HepG2 (cell line): Measurements from ENCODE around the gene FAM53B. TPM values are rescaled to one million over a fixed set of nuclear protein-coding genes. Genes with fewer than 3 reads are reported as not detected.

Source experiments
- ATAC-seq: fragments of 200-7000 bp; cut with Tn5 transposase; 3 replicates; pipeline ENCODE4 v1.9.1; 2020; ENCODE audit warnings: mild to moderate bottlenecking, moderate library complexity
- BruUV-seq: library from RNA; stranded (reverse); fragments of 400-500 nt; replicated peaks from 2 replicates; lab custom pipeline; 2021; lab: Mats Ljungman, UMichigan
- CTCF ChIA-PET: fragments of 300-600 bp; formaldehyde crosslinking; extraction: SDS; loops from one replicate; lab custom pipeline; 2021; ENCODE audit warnings: low total read pairs, inconsistent platforms, low intra/inter-chr PET ratio; lab: Yijun Ruan, JAX
- POLR2A ChIA-PET: fragments of 350-600 bp; sonication (Branson Sonifier 250); formaldehyde crosslinking; loops from one replicate; lab custom pipeline; 2020; ENCODE audit warnings: antibody characterized with exemption, inconsistent platforms; lab: Yijun Ruan, JAX
- DNase-seq: peaks from one replicate; pipeline ENCODE4 v3.0.0-alpha.2; 2015; ENCODE audit warnings: low spot score
- FAIRE-seq: peaks from 3 replicates; lab custom pipeline; 2011; peaks lifted over from hg19 to GRCh38; lab: Jason Lieb, UNC
- H2AFZ ChIP-seq: one replicate; pipeline ENCODE4 v1.6.1; 2011; ENCODE audit warnings: low read length, inconsistent platforms
- H3K27ac ChIP-seq: fragments of 300-600 bp; 3 replicates; pipeline ENCODE4 v1.8.0; 2011; ENCODE audit warnings: mixed run types, mild to moderate bottlenecking, mixed read lengths, low read length, inconsistent platforms; ENCODE audit not compliant: insufficient read depth; ENCODE audit errors: extremely low read length
- H3K27me3 ChIP-seq, 2 experiments: fragments of 200-600 bp in 1 of 2; 2 replicates in 1 of 2; 3 replicates in 1 of 2; pipeline versions ENCODE4 v1.6.0 to v1.8.0; 2011; ENCODE audit warnings: low read length in 2 of 2, mild to moderate bottlenecking in 2 of 2, moderate library complexity in 2 of 2, inconsistent platforms in 1 of 2; ENCODE audit not compliant: insufficient read depth in 2 of 2, control insufficient read depth in 1 of 2
- H3K36me3 ChIP-seq, 2 experiments: fragments of 200-600 bp in 1 of 2; replicated peaks in 1 of 2; 2 replicates in 1 of 2; 3 replicates in 1 of 2; pipeline versions ENCODE4 v1.5.1 to v1.8.0; 2011; ENCODE audit warnings: low read length in 2 of 2, inconsistent platforms in 1 of 2; ENCODE audit not compliant: insufficient read depth in 2 of 2, control insufficient read depth in 1 of 2
- H3K4me1 ChIP-seq: 2 replicates; pipeline ENCODE4 v1.5.1; 2012; ENCODE audit warnings: low read length, inconsistent platforms; ENCODE audit not compliant: insufficient read depth
- H3K4me2 ChIP-seq: 2 replicates; pipeline ENCODE4 v1.6.0; 2011; ENCODE audit warnings: low read depth, low read length, inconsistent platforms
- H3K4me3 ChIP-seq, 3 experiments: fragments of 200-600 bp in 1 of 3; sonication (generic), shearing (Covaris generic) in 1 of 3; replicated peaks in 1 of 3; 2 replicates each; pipeline ENCODE4 v1.5.1; 2011 to 2016; ENCODE audit warnings: low read length in 3 of 3, inconsistent platforms in 2 of 3, low read depth in 2 of 3, mild to moderate bottlenecking in 2 of 3, control low read depth in 1 of 3, mixed read lengths in 1 of 3; ENCODE audit not compliant: insufficient read depth in 1 of 3
- H3K79me2 ChIP-seq: one replicate; pipeline ENCODE4 v1.6.1; 2011; ENCODE audit warnings: low read length, inconsistent platforms; ENCODE audit not compliant: insufficient read depth
- H3K9ac ChIP-seq: 2 replicates; pipeline ENCODE4 v1.6.0; 2011; ENCODE audit warnings: mild to moderate bottlenecking, low read depth, low read length, inconsistent platforms; ENCODE audit not compliant: insufficient read depth
- H3K9me3 ChIP-seq: 2 replicates; pipeline ENCODE4 v1.5.1; 2012; ENCODE audit warnings: mild to moderate bottlenecking, low read length
- H4K20me1 ChIP-seq: 2 replicates; pipeline ENCODE4 v1.6.0; 2011; ENCODE audit warnings: inconsistent platforms, mild to moderate bottlenecking, low read length, moderate library complexity; ENCODE audit not compliant: insufficient read depth
- PREB ChIP-seq: sonication (generic); formaldehyde crosslinking; IDR thresholded peaks from 2 replicates; pipeline ENCODE4 v1.4.0; 2020; ENCODE audit warnings: missing genetic modification reagents
- SMARCC2 ChIP-seq: fragments of 450-650 bp; IDR thresholded peaks from 2 replicates; pipeline ENCODE4 v1.6.1; 2017; ENCODE audit warnings: antibody characterized with exemption, mild to moderate bottlenecking
- ZNF281 ChIP-seq: sonication (generic); formaldehyde crosslinking; IDR thresholded peaks from 2 replicates; pipeline ENCODE4 v1.4.0; 2020; ENCODE audit warnings: missing genetic modification reagents, borderline replicate concordance
- WGBS: methylation state at CpG from one replicate; pipeline ENCODE4 v1.1.6; 2017; ENCODE audit warnings: low lambda C conversion rate; 5-methylcytosine and 5-hydroxymethylcytosine counted together
- in situ Hi-C: cut with HindIII; loops from 2 replicates; pipeline ENCODE4 v1.10.0; 2017; ENCODE audit warnings: low pct_unique_long_range_greater_than_20kb; ENCODE audit not compliant: extremely low pct_ligation_motif_present
- intact Hi-C: fragments of 100-400 bp; cut with micrococcal nuclease; formaldehyde crosslinking; loops from one replicate; pipeline ENCODE4 v1.10.0; 2022; ENCODE audit not compliant: unreplicated experiment
- polyA plus RNA-seq, 8 experiments: library from polyadenylated mRNA; depleted of rRNA in 3 of 8; stranded (reverse) in 7 of 8; unstranded in 1 of 8; fragments of >200 nt; fragmentation: Illumina TruSeq in 4 of 8; extraction: Trizol in 4 of 8; gene quantifications; 2 replicates each; pipeline versions ENCODE4 v1.2.1 to v1.2.3, GENCODE V29; 2011 to 2016; ENCODE audit warnings: low read depth in 4 of 8, missing spikeins in 1 of 8, mixed read lengths in 1 of 8; ENCODE audit not compliant: insufficient read depth in 1 of 8
- total RNA-seq, 5 experiments: library from RNA; depleted of rRNA; stranded (reverse); fragments of >200 nt; fragmentation: Illumina TruSeq; extraction: Trizol; gene quantifications; 2 replicates each; pipeline ENCODE4 v1.2.3, GENCODE V29; 2016; ENCODE audit warnings: low read depth in 1 of 5
- TF ChIP-seq, protein P1 (sequence below): sonication (generic); formaldehyde crosslinking; IDR thresholded peaks from 2 replicates; pipeline ENCODE4 v1.4.0; 2020; ENCODE audit warnings: low read depth, mild to moderate bottlenecking, missing genetic modification reagents

The FAM53B gene
- total and polyA plus RNA-seq, 2 of the 13 experiments (the other 11 are each of a cell fraction or from before 2014, with no cell fraction given): 6.4 to 19.3 TPM

DNA sequence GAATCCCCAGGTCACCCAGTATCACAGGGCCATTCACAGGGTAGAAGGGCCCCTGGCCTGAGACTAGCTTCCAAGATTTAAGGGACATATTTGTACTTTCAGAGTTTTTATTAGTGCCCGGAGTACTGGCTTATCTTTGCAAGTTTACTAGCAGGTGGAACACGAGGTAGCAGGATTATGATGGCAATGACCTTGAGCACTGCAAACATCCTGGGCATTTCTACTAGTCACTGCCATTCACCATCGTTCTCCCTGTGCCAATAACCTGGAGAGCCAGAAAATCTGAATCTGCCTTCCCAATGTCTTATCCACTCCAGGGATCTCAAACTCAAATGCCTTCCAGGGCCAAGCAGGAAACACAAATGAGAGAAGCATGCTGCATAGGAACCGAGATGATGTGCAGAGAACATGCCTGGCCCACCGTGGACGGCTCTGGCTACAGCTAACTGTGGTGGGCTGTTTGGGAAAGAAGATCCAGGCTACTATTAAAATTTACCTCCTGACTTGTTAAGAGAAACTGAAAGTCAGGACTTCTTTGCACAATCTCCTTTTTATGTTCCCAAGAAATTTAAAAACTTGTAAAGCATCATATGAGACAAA is 16.7 kb downstream of the FAM53B start:
- H3K9me3 ChIP-seq: no peaks in the 10 kb centered on the region
- 75% methylated on average over 5 of the region's 6 CpGs for WGBS
- ChIA-PET POLR2A (no interaction called here), CTCF (no interaction called here)
- ATAC-seq (no peak), FAIRE-seq (no peak), DNase-seq (no peak)
- H3K27ac ChIP-seq: no peak overlapping the region
- H4K20me1 ChIP-seq: no peaks in the 10 kb centered on the region
- TF ChIP-seq PREB (CRISPR knock-in tag): no peak
- no peak for TF ChIP-seq ZNF281 (CRISPR knock-in tag)
- TF ChIP-seq SMARCC2: no peak
- TF ChIP-seq, protein P1, sequence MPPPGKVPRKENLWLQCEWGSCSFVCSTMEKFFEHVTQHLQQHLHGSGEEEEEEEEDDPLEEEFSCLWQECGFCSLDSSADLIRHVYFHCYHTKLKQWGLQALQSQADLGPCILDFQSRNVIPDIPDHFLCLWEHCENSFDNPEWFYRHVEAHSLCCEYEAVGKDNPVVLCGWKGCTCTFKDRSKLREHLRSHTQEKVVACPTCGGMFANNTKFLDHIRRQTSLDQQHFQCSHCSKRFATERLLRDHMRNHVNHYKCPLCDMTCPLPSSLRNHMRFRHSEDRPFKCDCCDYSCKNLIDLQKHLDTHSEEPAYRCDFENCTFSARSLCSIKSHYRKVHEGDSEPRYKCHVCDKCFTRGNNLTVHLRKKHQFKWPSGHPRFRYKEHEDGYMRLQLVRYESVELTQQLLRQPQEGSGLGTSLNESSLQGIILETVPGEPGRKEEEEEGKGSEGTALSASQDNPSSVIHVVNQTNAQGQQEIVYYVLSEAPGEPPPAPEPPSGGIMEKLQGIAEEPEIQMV (CRISPR knock-in tag): no peak
- peaks cover 42% of the 10 kb centered on the region for H3K4me1 ChIP-seq
- in situ Hi-C loops: no loop called here
- H2AFZ ChIP-seq: no peak overlapping the region
- H3K79me2 ChIP-seq: peaks cover 34% of the 10 kb centered on the region
- intact Hi-C loops: no loop called here
- no peak overlapping the region for H3K9ac ChIP-seq
- no peak overlapping the region for H3K4me2 ChIP-seq
- H3K36me3 ChIP-seq: peaks cover 3 to 9% of the 10 kb centered on the region in 2 experiments; a peak in 3 of 5 replicates
- no TSS peak for BruUV-seq
- H3K4me3 ChIP-seq: no peak overlapping the region
- no peaks in the 10 kb centered on the region for H3K27me3 ChIP-seq
